GM20431 (cell line): Measurements from ENCODE around the gene A2M.

Experiments
- in situ Hi-C: fragments of 300-500 bp; cut with MseI, MboI; formaldehyde crosslinking; loops from one replicate; pipeline ENCODE4 v1.15.0; 2020; ENCODE audit warnings: low sequenced_read_pairs; ENCODE audit not compliant: unreplicated experiment

The A2M gene

DNA sequence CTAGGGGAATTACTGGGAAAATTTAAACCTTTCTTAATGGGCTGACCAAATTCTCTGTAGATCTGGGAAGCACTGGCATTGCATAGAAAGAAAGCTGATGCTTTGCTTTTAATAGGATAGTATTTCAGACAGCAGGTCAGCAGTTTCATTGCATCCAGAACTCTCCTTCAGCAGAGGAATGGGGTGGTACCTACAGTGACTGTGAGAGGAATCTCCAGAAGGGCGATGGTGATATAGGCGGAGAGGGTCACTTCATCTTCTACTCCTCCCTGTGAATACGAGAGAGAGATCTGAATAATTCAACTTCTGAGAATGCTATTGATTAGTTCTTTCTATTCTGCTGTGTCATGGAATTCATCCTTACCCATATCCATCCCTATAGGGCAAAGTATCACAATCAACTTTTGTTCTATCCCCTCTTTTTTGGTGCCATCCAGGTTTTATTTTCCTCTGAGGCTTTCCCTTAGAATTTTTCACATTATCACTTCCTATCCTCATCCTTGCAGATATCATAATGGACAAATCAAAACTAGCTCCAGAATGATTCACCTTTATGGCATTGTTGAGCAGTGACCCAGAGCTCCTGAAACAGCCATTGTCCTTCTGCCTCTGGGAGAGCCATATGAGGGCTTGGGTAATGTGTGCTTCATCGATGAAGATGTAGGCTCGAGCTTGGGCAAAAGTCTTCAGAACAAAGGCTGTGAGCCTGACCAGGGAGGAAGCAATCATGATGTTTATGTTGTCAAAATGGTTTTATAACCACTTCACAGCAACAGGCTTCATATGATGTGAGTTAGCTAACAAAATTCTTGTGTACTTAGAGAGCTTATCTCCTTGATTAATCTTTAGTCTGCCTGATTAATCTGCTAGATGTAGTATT lies 38.3 kb downstream of the A2M start:
- in situ Hi-C loops = no loop called here

DNA sequence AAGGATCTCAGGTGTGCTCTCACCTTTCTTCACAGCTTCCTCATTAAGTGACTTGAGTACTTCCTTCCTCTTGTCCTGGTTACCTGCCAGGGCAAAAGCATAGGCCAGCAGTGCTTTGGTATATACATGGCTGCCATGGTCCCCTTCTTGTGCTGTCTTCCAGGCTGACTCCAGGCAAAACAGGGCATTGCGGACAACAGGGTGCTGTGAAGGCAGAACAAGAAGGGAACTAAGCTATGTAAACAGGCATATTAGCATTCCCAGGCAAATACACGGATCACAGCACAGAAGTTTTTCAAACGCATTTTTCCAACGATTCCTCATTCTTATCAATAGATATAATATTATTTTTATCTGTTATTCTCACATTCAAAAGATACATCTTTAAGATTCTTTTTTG lies 39.0 kb downstream of the A2M start:
- in situ Hi-C loops = no loop called here

DNA sequence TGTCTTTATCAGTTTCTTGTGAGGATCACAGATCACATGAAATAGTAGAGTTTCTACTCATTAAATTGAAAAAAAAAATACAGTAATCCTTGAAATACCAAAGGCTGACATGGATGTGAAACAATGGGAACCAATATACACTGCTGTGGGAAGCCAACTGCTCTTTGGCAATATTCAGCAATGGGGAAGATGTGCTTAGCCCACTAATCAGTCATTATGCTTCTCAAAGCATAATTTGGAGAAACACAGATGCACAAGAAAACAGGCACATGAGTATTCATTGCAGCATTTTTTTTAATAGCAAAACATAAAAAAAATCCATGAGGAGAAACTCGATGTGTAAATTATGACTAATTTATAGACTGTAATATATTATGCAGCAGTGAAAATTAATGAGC lies 40.6 kb downstream of the A2M start:
- in situ Hi-C loops = no loop called here

GRCh38 chr12:9074484-9075137 lies 41.1 kb downstream of the A2M start:
- in situ Hi-C loops = no loop called here

- in situ Hi-C loops = no loop called here
These were observed 42.6 kb downstream of the A2M start for GRCh38 chr12:9073076-9073475.

DNA sequence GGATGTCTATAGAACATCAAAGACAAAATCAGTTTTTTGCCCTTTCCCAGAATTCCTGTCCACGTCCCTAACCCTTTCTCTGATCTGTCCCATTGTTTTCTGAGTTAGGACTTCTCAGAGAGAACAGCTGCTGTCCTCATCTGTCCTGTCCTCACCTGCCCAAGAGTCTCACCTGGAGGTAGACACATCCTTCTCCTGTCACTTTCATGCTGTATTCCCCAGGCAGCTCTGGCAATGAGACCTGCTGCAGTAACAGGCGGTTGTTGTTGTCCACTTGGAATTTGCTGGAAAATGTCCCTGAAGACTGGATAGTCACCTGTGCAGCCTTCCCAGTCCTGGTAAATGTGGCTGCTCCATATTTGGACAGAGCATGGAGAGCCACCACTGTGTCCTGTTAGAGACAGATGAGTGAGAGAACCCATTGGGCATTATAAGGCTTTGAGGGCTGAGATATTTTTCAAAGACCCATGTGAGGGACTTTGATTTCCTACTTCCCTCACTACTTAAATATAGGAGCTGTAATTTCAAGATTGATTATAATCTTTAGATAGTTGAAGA lies 43.2 kb downstream of the A2M start:
- in situ Hi-C loops = no loop called here

- in situ Hi-C loops = no loop called here
These were observed 43.8 kb downstream of the A2M start for GRCh38 chr12:9071969-9072368.

DNA sequence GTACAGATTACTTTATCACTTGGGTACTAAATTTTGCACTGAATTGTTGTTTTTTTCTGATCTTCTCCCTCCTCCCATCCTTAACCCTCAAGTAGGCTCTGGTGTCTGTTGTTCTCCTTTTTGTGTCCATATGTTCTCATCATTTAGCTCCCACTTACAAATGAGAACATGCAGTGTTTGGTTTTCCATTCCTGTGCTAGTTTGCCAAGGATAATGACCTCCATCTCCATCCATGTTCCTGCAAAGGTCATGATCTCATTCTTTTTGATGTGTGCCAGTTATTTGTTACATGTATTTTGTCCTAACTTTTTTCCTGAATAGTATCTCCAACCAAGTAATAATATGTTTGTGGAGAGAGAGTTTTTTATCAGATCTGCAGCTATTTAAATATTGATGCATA lies 44.2 kb downstream of the A2M start:
- in situ Hi-C loops = no loop called here

GRCh38 chr12:9070351-9070750 lies 45.4 kb downstream of the A2M start:
- in situ Hi-C loops = no loop called here

- in situ Hi-C loops = no loop called here
These were observed 47.1 kb downstream of the A2M start for GRCh38 chr12:9068600-9068999.

- in situ Hi-C loops = no loop called here
These were observed 47.6 kb downstream of the A2M start for GRCh38 chr12:9068086-9068485.

GRCh38 chr12:9066755-9067423 lies 48.8 kb downstream of the A2M start:
- in situ Hi-C loops = no loop called here

DNA sequence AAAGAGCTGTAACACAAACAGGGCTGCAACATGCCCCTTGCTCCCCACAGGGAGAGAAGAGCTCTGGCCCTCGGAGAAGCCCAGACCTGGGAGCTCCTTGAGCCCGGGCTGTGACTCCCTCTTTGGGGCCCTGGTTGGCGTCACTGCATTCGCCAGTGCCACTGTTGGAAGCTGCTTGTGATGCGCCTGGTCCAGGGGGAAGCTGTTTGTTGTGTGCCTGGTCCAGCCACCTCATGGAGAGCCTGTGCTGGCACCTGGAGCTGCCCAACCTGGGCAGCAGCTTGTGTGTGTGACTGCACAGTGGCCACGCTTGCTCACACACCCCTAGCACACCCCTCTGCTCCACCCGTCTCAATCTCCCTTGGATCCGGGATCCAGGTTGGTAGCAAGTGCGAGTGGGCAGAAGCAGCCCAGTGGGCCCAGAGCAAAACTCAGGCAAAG lies 49.5 kb downstream of the A2M start:
- in situ Hi-C loops = no loop called here

GRCh38 chr12:9065607-9065856 lies 50.2 kb downstream of the A2M start:
- in situ Hi-C loops = no loop called here

DNA sequence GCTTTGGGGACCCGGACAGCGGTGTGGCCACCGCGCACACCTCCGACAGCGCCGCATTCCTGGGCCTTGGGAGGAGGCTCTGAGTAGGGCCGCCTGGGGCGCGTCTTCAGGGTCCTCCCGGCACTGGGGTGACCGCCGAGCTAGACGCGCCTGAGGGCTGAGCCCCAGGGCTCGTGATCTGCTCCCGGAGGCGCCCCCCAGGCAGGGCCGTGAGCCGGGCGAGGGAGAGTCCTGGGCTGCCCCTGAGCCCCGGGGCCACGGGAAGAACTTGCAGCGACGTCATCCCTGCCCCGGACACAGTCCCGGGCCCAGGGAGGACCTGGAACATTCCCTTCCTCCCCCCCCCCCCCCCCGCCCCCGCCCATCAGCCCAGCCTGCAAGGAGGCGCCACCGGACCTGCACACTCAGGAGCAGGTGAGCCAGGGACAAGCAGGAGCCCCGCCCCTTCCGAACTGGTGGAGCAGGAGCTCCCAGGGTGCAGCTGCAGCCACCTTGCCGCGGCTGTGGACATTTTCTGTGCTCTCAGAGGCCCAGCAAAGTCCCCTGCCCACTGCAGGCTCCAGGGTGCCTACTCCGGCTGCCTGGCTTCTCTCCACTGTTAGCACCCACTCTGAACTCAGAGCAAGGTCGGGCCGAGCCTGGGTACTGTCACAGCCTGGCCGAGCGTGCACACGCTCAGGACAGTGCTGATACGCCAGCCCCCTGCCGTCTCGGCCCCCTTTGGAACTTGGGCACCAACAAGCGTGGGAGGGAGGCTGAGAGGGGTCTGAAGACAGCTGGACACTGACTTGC lies 50.7 kb downstream of the A2M start:
- in situ Hi-C loops = no loop called here

GRCh38 chr12:9064201-9064814 lies 51.4 kb downstream of the A2M start:
- in situ Hi-C loops = no loop called here

GRCh38 chr12:9052610-9053009 lies 63.1 kb downstream of the A2M start:
- in situ Hi-C loops = no loop called here

- in situ Hi-C loops = no loop called here
These were observed 64.6 kb downstream of the A2M start for GRCh38 chr12:9051158-9051550.

DNA sequence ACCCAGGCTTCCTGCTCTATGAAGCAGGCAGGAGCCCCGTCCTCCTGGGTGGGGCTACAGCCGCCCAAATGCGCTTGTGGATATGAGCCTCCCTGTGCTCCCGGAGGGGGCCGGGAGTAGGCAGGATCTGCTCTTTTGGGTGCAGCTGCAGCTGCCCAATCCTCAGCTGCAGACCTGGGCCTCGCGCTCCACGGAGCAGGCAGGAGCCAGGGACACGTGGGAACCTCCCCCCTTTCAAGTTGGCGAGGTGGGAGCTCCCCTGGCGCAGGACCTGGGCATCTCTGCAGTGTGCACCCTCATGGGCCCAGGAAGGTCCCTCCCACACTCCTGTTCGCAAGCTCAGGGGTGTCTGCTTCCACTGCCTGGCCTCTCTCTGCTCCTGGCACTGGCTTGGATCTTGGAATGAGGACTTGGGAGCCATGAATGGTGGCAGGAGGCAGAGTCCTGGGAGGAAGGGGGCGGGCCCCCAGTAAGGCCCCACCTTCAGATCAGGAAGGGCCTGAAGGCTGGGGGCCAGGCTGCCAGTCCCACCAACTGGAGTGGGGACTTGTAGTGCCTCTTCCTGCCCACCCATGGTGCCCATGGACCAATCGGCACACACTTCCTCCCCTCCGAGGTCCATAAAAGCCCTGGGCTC lies 65.1 kb downstream of the A2M start:
- in situ Hi-C loops = no loop called here
